Stomach (tissue), 4 donors: ENCODE results near the gene CMKLR1.

ENCODE experiments used
- EP300 ChIP-seq: sonication (generic); formaldehyde crosslinking; IDR thresholded peaks from one replicate; pipeline ENCODE4 v1.6.1; 2017; ENCODE audit warnings: antibody characterized with exemption
- POLR2A ChIP-seq, 4 donors: fragments of 450-650 bp; IDR thresholded peaks; one replicate each; pipeline ENCODE4 v1.6.1; 2016; ENCODE audit warnings: antibody characterized with exemption in 4 of 4, control low read depth in 2 of 4, mild to moderate bottlenecking in 1 of 4, moderate library complexity in 1 of 4
- POLR2AphosphoS5 ChIP-seq, 3 donors: sonication (generic); formaldehyde crosslinking; IDR thresholded peaks; one replicate each; pipeline ENCODE4 v1.6.1; 2016; ENCODE audit warnings: antibody characterized with exemption in 3 of 3
- TF ChIP-seq, protein P1 (sequence below), 7 experiments: fragments of 450-650 bp in 4 of 7; fragments of 200-600 bp in 3 of 7; sonication (generic) in 3 of 7; IDR thresholded peaks; one replicate each; pipeline ENCODE4 v1.5.1; 2016 to 2019; ENCODE audit warnings: antibody characterized with exemption in 7 of 7, control low read depth in 2 of 7, mild to moderate bottlenecking in 1 of 7

GRCh38 chr12:108313241-108313605 lies 25.9 kb downstream of the CMKLR1 start:
- TF ChIP-seq, protein P1, sequence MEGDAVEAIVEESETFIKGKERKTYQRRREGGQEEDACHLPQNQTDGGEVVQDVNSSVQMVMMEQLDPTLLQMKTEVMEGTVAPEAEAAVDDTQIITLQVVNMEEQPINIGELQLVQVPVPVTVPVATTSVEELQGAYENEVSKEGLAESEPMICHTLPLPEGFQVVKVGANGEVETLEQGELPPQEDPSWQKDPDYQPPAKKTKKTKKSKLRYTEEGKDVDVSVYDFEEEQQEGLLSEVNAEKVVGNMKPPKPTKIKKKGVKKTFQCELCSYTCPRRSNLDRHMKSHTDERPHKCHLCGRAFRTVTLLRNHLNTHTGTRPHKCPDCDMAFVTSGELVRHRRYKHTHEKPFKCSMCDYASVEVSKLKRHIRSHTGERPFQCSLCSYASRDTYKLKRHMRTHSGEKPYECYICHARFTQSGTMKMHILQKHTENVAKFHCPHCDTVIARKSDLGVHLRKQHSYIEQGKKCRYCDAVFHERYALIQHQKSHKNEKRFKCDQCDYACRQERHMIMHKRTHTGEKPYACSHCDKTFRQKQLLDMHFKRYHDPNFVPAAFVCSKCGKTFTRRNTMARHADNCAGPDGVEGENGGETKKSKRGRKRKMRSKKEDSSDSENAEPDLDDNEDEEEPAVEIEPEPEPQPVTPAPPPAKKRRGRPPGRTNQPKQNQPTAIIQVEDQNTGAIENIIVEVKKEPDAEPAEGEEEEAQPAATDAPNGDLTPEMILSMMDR (IDR thresholded peaks at IDR 0.05), result no peak
- no peak for TF ChIP-seq POLR2A (IDR thresholded peaks at IDR 0.05)
- TF ChIP-seq POLR2AphosphoS5 (IDR thresholded peaks at IDR 0.05), result no peak
- TF ChIP-seq EP300, result no peak
